ENCODE data around the gene VMP1. TPM values are rescaled to one million over a fixed set of nuclear protein-coding genes. Genes with fewer than 3 reads are reported as not detected.
"Not testable (repeated sequence)": the region's sequence is repeated elsewhere in the genome, so short reads cannot be mapped to it uniquely, and the experiment has no call there.

Gene VMP1
- total RNA-seq, 1 experiment from 2014 or later = 277 TPM

DNA sequence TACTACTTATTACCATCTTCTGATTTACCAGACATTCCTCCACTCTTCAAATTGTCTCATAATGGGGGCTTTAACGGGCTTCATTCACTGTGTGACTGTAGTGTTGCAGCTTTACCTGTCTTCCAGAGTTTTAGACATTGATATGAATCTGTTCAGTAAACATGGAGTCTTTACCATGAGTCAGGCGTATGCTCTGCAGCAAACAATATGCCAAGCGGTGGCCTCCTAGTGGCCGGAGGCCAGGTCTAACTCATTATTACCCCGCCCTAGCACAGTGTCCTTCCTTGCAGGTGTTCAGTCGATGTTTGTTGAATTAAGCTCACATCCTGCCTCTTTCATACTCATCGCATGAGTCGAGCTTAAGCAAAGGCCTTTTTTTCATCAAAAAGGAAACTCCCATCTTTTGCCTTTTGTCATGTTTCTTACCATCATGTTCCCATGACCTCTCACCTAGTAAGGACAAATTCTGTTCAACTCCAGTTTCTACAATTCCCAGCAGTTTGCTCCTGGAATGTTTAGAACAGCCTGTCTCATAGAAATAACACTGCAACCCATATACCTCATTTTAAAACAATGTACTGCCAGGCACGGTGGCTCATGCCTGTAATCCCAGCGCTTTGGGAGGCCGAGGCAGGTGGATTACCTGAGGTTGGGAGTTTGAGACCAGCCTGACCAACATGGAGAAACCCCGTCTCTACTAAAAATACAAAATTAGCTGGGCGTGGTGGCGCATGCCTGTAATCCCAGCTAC lies 145.9 kb downstream of the VMP1 start:
- Mint-ChIP-seq H3K4me1 (ENCODE audit: low read depth, unreplicated experiment) (peaks cover 50% of the 10 kb centered on the region), H3K27ac (ENCODE audit: unreplicated experiment) (peak overlapping the region; percentile 97), H3K4me3 (ENCODE audit: unreplicated experiment) (peak overlapping the region; percentile 68), H3K9me3 (ENCODE audit: unreplicated experiment) (no peaks in the 10 kb centered on the region), H3K27me3 (ENCODE audit: insufficient read depth, unreplicated experiment) (no peaks in the 10 kb centered on the region), H3K36me3 (ENCODE audit: insufficient read depth, unreplicated experiment) (peaks cover 40% of the 10 kb centered on the region)
- ChIA-PET CTCF (interaction anchor here (0.6 to 2.1 kb wide), 12 partner anchors 16 to 417 kb away, joined by 3 to 21 read pairs (median 4); partner anchors contain the start of genes PTRH2, RPS6KB1, TUBD1 and VMP1), POLR2A (interaction anchor here (0.6 to 1.0 kb wide), 2 partner anchors 10 to 67 kb away, joined by 3 to 4 read pairs; no protein-coding TSS in a partner anchor)
- peak; percentile 77 to 78 for TF ChIP-seq CTCF (IDR thresholded peaks at IDR 0.05; ENCODE audit: insufficient read depth in 1 of 2, low read depth in 1 of 2, low read length in 1 of 2, severe bottlenecking in 1 of 2, unreplicated experiment in 1 of 2)
- H3K27me3 ChIP-seq (replicated peaks; ENCODE audit: control insufficient read depth, insufficient read depth, low read length) = no peaks in the 10 kb centered on the region
- H3K4me1 ChIP-seq = peaks cover 78% of the 10 kb centered on the region
- no peaks in the 10 kb centered on the region for H3K9me3 ChIP-seq
- no peaks in the 10 kb centered on the region for H3K36me3 ChIP-seq (ENCODE audit: control insufficient read depth, insufficient read depth, low read length)
- intact Hi-C loops (cut with micrococcal nuclease; ENCODE audit: unreplicated experiment) = loop anchor here (1.0 kb wide), 2 partner anchors 8 to 100 kb away; no protein-coding TSS in a partner anchor
- BruUV-seq (replicated peaks) = TSS peak; percentile 44
- peak; percentile 92 for DNase-seq
- H3K4me3 ChIP-seq (ENCODE audit: low read depth, low read length) = no peak overlapping the region

GRCh38 chr17:59853919-59854729 lies 146.7 kb downstream of the VMP1 start:
- peaks cover 33% of the 10 kb centered on the region for H3K36me3 Mint-ChIP-seq (ENCODE audit: insufficient read depth, unreplicated experiment)
- H3K9me3 Mint-ChIP-seq (ENCODE audit: unreplicated experiment); H3K36me3 ChIP-seq (ENCODE audit: control insufficient read depth, insufficient read depth, low read length); H3K27me3 Mint-ChIP-seq (ENCODE audit: insufficient read depth, unreplicated experiment); H3K9me3 ChIP-seq; DNase-seq; H3K4me3 ChIP-seq (ENCODE audit: low read depth, low read length); H3K4me3 Mint-ChIP-seq (ENCODE audit: unreplicated experiment); BruUV-seq (replicated peaks); H3K27me3 ChIP-seq (replicated peaks; ENCODE audit: control insufficient read depth, insufficient read depth, low read length): not testable (repeated sequence)
- peaks cover 75% of the 10 kb centered on the region for H3K4me1 ChIP-seq
- peak overlapping the region; percentile 97 for H3K27ac Mint-ChIP-seq (ENCODE audit: unreplicated experiment)
- ChIA-PET CTCF (interaction anchor here (0.6 to 2.1 kb wide), 13 partner anchors 15 to 418 kb away, joined by 3 to 21 read pairs (median 4); partner anchors contain the start of genes PTRH2, RPS6KB1, TUBD1 and VMP1), POLR2A (interaction anchor here (0.6 to 1.0 kb wide), 2 partner anchors 11 to 68 kb away, joined by 3 to 4 read pairs; no protein-coding TSS in a partner anchor)
- H3K4me1 Mint-ChIP-seq (ENCODE audit: low read depth, unreplicated experiment) = peaks cover 42% of the 10 kb centered on the region
- intact Hi-C loops (cut with micrococcal nuclease; ENCODE audit: unreplicated experiment) = loop anchor here (1.0 kb wide), 2 partner anchors 9 to 101 kb away; no protein-coding TSS in a partner anchor

GRCh38 chr17:59856859-59857794 lies 149.7 kb downstream of the VMP1 start:
- intact Hi-C loops (cut with micrococcal nuclease; ENCODE audit: unreplicated experiment) = no loop called here
- POLR2A ChIA-PET = interaction anchor here (1.2 kb wide), 1 partner anchor 150 kb away, joined by 5 read pairs; the partner anchor contains the start of genes PTRH2 and VMP1
- Mint-ChIP-seq H3K27ac (ENCODE audit: unreplicated experiment) (peak overlapping the region; percentile 6), H3K36me3 (ENCODE audit: insufficient read depth, unreplicated experiment) (peaks cover 31% of the 10 kb centered on the region), H3K4me3 (ENCODE audit: unreplicated experiment) (no peak overlapping the region), H3K27me3 (ENCODE audit: insufficient read depth, unreplicated experiment) (no peaks in the 10 kb centered on the region), H3K4me1 (ENCODE audit: low read depth, unreplicated experiment) (peaks cover 28% of the 10 kb centered on the region), H3K9me3 (ENCODE audit: unreplicated experiment) (no peaks in the 10 kb centered on the region)
- H3K4me3 ChIP-seq (ENCODE audit: low read depth, low read length) = no peak overlapping the region
- CTCF ChIA-PET = interaction anchor here (1.0 to 1.6 kb wide), 4 partner anchors 12 to 110 kb away, joined by 3 to 9 read pairs (median 3); no protein-coding TSS in a partner anchor
- DNase-seq = no peak
- no TSS peak for BruUV-seq (replicated peaks)
- no peaks in the 10 kb centered on the region for H3K9me3 ChIP-seq
- peaks cover 57% of the 10 kb centered on the region for H3K4me1 ChIP-seq
- no peak for TF ChIP-seq CTCF (IDR thresholded peaks at IDR 0.05; ENCODE audit: insufficient read depth in 1 of 2, low read depth in 1 of 2, low read length in 1 of 2, severe bottlenecking in 1 of 2, unreplicated experiment in 1 of 2)
- H3K36me3 ChIP-seq (ENCODE audit: control insufficient read depth, insufficient read depth, low read length) = no peaks in the 10 kb centered on the region
- no peaks in the 10 kb centered on the region for H3K27me3 ChIP-seq (replicated peaks; ENCODE audit: control insufficient read depth, insufficient read depth, low read length)
